ENCODE results near the gene RERE.

Gene RERE

DNA sequence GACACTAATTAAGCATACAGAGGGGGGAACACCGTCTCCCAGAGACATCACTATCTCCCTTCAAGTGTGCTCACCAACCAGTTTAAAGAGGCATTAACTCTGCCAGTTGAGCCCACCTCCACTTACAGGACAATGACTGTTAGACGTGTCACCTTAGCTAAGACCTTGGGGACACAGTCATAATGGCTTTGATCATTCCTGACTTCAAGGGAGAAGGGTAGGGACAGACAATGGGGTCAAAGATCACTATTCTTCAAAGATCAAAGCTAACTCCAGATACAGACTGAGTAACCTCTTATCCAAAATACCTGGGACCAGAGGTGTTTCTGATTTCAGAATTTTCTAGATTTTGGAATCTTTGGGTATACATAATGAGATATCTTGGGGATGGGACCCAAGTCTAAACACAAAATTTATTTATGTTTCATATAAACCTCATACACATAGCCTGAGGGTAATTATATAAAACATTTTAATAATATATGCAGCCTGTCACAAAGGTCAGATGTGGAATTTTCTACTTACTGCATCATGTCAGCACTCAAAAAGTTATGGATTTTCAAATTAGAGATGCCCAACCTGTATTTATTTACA, 253.4 kb downstream of the RERE start:
- no peak for DNase-seq

- DNase-seq, result no peak
Measured at GRCh38 chr1:8562881-8563865, 254.3 kb downstream of the RERE start.

GRCh38 chr1:8562222-8562621, 255.2 kb downstream of the RERE start:
- DNase-seq, result no peak

GRCh38 chr1:8560611-8561544, 256.6 kb downstream of the RERE start:
- no peak for DNase-seq

- no peak for DNase-seq
Measured at GRCh38 chr1:8560035-8560434, 257.4 kb downstream of the RERE start.

DNA sequence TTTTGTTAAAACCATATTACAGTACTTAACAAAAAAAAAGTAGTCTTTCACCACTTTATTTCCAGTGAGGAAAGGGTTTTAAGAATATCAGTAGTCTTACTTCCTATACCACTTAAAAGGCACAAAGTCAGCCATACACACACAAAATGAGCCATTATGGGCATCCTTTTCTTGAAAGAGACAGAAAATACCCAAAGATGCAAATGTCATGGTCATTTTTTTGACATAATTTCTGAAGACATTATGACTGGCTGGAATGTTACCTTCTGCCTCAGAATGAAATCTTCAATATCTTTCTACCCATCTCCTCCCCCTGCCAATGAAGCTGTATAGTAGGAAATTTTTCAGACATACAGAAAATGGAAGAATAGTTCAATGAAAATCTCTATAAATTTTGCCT, 261.9 kb downstream of the RERE start:
- DNase-seq, result no peak

DNA sequence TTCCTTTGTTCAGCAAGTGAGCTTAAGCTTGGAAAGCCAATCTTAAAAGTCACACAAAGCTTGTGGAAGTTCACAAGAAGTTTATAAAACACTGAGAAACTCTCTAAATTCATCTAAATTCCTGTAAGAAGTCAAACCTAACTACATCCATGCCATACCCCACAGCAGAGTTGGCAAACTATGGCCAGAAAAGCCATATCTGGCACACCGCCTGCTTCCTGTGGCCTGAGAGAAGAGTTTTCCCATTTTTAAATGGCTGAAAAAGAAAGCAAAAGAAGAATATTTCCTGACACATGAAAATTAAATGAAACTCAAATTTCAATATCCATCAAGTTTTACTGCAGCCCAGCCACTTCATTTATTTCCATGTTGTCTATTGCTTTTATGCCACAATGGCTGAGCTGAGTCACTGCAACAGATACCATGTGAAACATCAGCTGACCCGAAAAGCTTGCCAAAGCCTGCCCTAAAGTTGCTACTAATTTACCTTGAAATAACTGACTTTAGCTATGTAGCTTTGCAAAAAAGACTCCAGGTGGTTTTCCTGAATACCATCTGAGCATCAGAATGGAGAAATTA, 262.4 kb downstream of the RERE start:
- no peak for DNase-seq

- no peak for DNase-seq
Measured at GRCh38 chr1:8552820-8553397, 264.5 kb downstream of the RERE start.

DNA sequence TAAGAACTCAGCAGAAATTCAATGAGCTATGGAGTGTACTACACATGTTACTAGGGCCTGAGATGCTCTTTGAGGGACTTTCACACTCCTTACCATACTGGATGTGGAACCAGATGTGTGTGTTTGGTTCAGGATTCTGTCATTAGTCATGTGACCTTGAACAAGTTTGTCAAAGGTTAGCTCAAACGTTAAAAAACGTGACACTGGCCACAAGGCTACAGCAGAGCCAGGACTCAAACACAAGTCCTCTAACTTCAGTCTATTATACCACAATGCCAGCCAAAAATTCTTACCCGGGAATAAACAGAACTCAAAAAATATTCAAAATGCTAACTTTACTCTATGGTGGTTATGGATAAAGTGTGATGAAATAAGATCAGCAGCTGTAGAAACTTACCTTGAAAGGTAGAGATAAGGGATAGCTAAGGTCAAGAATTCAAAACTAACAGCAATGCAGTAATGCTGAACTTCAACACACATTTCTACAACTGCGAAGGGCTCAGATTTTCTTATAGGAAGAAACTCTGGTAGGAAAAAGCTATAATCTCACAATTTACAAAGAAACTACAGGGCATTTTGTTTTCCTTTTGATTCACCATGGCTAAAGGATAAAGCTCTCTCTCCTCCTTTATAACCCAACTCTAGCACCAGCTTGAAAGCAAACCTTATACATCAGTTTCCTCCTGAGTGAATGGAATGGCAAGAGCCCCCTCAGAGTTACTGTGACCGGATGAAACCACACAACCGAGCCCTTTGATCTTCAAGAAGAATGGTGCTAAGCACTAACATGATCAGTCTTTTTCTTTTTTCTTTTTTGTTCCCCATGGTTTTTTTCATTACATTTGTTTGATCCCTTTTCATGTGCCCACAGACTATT, 265.6 kb downstream of the RERE start:
- DNase-seq, result no peak

DNA sequence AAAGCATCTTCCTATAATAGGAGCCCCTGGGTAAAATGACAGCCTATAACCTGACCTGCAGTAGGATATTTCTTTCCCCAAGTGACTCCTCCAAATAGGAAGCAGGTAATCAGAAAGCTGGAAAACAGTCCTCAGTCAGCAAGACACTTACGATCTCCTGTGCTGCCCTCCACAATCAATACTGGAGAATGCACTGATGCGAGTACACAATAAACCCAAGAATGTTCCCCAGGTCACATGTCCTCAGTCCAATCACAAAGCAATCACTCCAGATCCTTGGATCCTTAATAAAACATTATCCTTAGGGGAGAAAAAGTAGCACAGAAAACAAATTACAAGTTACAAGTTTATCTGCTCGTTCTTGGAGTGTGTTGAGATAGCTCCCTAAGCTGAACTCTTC, 266.4 kb downstream of the RERE start:
- DNase-seq, result no peak

DNA sequence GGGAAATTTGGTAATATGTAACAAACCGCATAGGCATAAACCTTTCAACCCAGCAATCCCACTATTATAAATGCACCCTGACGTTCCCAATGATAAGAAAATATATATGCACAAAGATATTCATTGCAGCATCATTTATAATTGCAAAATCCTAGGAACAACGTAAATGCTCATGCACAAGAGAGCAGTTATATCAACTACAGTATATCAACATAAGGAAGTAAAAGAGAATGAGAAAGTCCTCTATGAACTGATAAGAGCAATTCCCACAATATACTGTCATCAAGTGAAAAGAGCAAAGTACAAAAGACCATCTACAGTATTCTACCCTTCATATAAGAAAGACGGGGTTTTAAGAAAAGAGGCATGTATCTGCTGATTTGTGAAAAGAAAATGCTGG, 269.6 kb downstream of the RERE start:
- DNase-seq, result no peak

DNA sequence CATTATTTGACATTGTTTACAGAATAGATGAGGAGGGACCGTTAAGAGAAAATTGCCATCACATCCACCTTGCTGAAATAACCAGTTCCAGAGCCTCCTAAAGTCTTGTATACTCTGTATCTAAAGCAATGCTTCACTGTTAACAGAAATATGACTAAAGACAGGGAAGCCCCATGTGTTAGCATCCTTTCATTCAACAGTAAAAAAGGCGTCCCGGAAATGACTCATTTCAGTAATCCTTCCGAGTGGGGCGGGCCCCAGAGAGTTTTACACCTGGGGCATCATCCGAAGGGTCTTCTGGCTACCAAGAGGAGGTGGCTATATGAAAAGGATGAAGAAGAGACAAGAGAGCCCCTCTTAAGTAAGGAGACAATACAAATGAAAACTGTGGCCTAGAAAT, 272.4 kb downstream of the RERE start:
- no peak for DNase-seq

GRCh38 chr1:8544644-8545043, 272.8 kb downstream of the RERE start:
- DNase-seq, result no peak

DNA sequence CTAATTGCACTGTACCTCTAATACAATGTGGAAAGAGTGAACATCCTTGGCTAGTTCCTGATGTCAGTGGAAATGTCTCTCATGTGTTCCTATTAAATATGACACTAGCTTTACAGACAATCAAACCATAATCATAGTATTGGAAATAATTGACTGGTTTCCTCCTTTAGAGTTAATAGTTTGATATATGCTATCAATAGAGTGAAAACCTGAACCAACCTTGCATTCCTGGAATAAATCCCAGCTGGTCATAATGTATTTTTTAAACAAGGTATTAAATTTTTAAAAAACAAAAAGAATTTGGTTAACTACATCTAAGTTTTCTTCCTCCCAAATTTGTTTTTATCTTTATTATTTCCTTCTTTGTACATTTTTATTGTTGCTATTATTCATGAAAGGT, 273.5 kb downstream of the RERE start:
- DNase-seq, result no peak

DNA sequence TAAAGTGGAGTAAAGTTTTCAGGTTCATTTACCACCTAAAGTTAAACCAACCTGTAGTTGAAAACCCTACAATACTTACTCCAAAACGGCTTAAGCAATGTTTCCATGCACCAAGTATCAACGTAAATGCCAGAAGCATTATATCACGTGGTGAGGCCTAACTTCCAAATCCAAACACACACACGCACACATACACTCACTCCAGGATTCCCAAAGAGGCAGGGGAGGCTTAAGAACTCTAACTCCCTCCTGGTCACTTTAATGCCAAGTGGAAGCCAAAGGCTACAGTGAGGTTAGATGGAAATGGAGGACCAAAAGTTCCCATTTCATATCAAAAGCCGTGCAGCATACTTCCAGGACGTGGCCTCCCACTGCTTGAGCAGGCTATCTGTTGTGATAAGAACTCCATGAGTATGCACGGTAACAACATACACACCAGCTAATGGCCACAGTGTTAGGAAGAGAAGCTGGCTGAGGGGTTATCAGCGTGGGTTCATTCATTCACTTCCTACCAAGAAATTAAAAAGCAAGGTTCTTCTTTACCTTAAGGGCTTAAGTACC, 275.4 kb downstream of the RERE start:
- DNase-seq, result no peak

- DNase-seq, result no peak
Measured at GRCh38 chr1:8540971-8541370, 276.5 kb downstream of the RERE start.

DNA sequence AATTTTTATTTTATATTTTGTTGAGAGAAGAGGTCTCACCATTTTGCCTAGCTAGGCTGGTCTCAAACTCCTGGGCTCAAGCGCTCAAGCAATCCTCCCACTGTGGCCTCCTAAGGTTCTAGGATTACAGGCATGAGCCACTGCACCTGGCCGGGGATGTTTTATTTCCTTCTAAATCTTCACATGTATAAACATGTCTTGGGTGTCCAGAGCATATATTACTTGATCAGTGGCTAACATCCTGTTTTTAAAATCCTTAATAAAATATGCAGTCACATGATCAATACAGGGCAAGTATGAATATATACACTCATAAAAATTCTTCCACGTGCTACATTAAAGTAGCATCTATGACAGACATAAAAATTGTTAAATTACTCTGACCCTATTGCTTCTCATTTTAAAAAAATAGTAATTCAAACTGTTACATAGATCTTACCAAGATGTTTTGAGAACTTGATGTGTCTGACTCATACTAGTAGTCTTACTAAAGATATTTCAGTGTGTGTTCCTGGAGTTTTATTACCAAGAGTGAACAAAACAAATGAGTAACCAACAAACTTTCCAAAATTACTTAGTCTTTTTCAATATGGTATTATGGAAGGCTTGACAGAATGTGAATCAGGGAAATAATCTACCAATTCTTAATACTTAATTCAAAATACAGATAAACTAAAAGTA, 277.0 kb downstream of the RERE start:
- DNase-seq, result no peak

DNA sequence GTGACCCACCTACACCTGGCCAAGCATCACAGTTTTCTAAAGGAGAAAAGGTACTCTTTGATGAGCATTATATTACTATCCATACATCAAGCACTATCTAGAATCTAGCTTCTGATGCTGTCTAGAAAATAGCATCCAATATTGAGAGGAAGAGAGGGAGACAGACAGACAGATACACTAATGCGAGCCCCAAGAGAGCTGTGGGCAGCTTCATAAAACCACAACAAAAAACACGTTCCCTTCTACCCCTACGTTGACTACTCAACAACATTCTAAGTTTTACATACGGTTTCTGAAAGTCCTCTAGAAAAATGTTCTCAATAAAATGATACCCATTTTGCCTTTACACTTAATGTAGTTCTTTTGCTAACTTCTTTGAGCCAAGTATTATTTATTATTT, 277.8 kb downstream of the RERE start:
- no peak for DNase-seq

DNA sequence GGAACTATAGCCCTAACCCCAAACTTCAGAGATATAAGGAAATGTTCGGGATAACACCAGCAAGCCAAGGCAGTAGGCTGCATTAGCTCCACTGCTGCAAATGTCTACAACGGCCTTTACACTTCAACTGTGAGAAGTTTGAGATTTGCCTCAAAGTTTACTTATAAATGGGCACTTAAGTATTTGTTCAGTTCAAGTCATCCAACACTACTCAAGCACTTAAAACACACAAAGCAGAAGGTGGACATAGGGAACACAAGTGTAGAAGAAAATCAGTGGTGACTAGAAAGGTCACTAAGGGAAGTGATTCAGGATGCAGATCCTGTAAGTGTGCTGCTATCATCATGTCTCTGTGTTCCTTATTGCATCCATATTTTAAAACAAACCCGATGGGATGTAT, 278.9 kb downstream of the RERE start:
- DNase-seq, result no peak

GRCh38 chr1:8537991-8538390, 279.4 kb downstream of the RERE start:
- no peak for DNase-seq

- DNase-seq, result no peak
Measured at GRCh38 chr1:8536515-8536914, 280.9 kb downstream of the RERE start.
